GM12878 (cell line): ENCODE results near the gene GFAP. TPM values are rescaled to one million over a fixed set of nuclear protein-coding genes. Genes with fewer than 3 reads are reported as not detected.

ENCODE experiments used
- ATAC-seq: fragments of 200-7000 bp; cut with Tn5 transposase; 3 replicates; pipeline ENCODE4 v1.9.1; 2020; ENCODE audit warnings: mild to moderate bottlenecking, moderate library complexity
- BruUV-seq: library from RNA; stranded (reverse); fragments of 400-500 nt; replicated peaks from 2 replicates; lab custom pipeline; 2021; lab: Mats Ljungman, UMichigan
- CTCF ChIA-PET: fragments of 300-600 bp; sonication (Branson Sonifier 250); formaldehyde crosslinking; extraction: SDS; loops from one replicate; lab custom pipeline; 2021; ENCODE audit warnings: inconsistent platforms; lab: Yijun Ruan, JAX
- POLR2A ChIA-PET: fragments of 350-600 bp; formaldehyde crosslinking; extraction: SDS; loops from one replicate; lab custom pipeline; 2021; ENCODE audit warnings: inconsistent platforms; lab: Charles Lee
- RAD21 ChIA-PET: fragments of 300-600 bp; sonication (Branson Sonifier 250); formaldehyde crosslinking; loops from one replicate; lab custom pipeline; 2023; ENCODE audit warnings: antibody characterized with exemption; ENCODE audit not compliant: unreplicated experiment; lab: Charles Lee
- SMC1A ChIA-PET: fragments of 300-600 bp; sonication (Branson Sonifier 250); formaldehyde crosslinking; loops from one replicate; lab custom pipeline; 2023; ENCODE audit not compliant: unreplicated experiment, uncharacterized antibody; lab: Charles Lee
- DNase-seq: peaks from one replicate; pipeline ENCODE4 v3.0.0-alpha.2; 2011; ENCODE audit warnings: low read depth, low spot score
- FAIRE-seq: peaks from 3 replicates; lab custom pipeline; 2011; peaks lifted over from hg19 to GRCh38; lab: Jason Lieb, UNC
- H2AFZ ChIP-seq: 2 replicates; pipeline ENCODE4 v1.6.0; 2011; ENCODE audit warnings: low read depth, low read length, control low read depth; ENCODE audit not compliant: control insufficient read depth
- H3K27ac ChIP-seq: 2 replicates; pipeline ENCODE4 v1.5.1; 2011; ENCODE audit warnings: control low read depth; ENCODE audit not compliant: control insufficient read depth, insufficient read depth
- H3K27me3 ChIP-seq, 2 experiments: replicated peaks in 1 of 2; 2 replicates each; pipeline versions ENCODE4 v1.6.0 to v1.6.1; 2011; ENCODE audit warnings: low read length in 1 of 2; ENCODE audit not compliant: control insufficient read depth in 2 of 2, insufficient read depth in 2 of 2
- H3K36me3 ChIP-seq, 2 experiments: 2 replicates each; pipeline ENCODE4 v1.5.1; 2011; ENCODE audit warnings: low read length in 1 of 2; ENCODE audit not compliant: control insufficient read depth in 2 of 2, insufficient read depth in 2 of 2
- H3K4me1 ChIP-seq: 2 replicates; pipeline ENCODE4 v1.6.1; 2011; ENCODE audit warnings: mild to moderate bottlenecking, low read length, moderate library complexity, mixed read lengths; ENCODE audit not compliant: control insufficient read depth, insufficient read depth
- H3K4me2 ChIP-seq: 2 replicates; pipeline ENCODE4 v1.6.0; 2011; ENCODE audit warnings: control low read depth; ENCODE audit not compliant: control insufficient read depth, insufficient read depth
- H3K4me3 ChIP-seq: fragments of 200-600 bp; sonication (generic); 2 replicates; pipeline ENCODE4 v1.5.1; 2016
- H3K79me2 ChIP-seq: 2 replicates; pipeline ENCODE4 v1.6.0; 2011; ENCODE audit warnings: low read length; ENCODE audit not compliant: control insufficient read depth, insufficient read depth
- H3K9ac ChIP-seq: 2 replicates; pipeline ENCODE4 v1.8.0; 2011; ENCODE audit warnings: low read length, control low read depth, mixed read lengths; ENCODE audit not compliant: control insufficient read depth, insufficient read depth
- H3K9me3 ChIP-seq: replicated peaks from 3 replicates; pipeline ENCODE4 v1.5.1; 2011; ENCODE audit warnings: mild to moderate bottlenecking, low read length; ENCODE audit not compliant: control insufficient read depth, insufficient read depth
- H4K20me1 ChIP-seq: 2 replicates; pipeline ENCODE4 v1.6.0; 2011; ENCODE audit not compliant: control insufficient read depth, insufficient read depth
- CBX5 ChIP-seq: sonication (generic); IDR thresholded peaks from 2 replicates; pipeline ENCODE4 v1.6.1; 2016; ENCODE audit warnings: low read depth, moderate library complexity, mild to moderate bottlenecking, inconsistent platforms
- CREB1 ChIP-seq: IDR thresholded peaks from 2 replicates; pipeline ENCODE4 v1.6.1; 2012; ENCODE audit warnings: low read depth, mild to moderate bottlenecking, inconsistent platforms
- ESRRA ChIP-seq: IDR thresholded peaks from 2 replicates; pipeline ENCODE4 v1.6.1; 2012; ENCODE audit warnings: mild to moderate bottlenecking, low read length, improper control_type of control experiment
- KDM1A ChIP-seq: fragments of 200-600 bp; sonication (generic); IDR thresholded peaks from 2 replicates; pipeline ENCODE4 v1.6.1; 2016; ENCODE audit warnings: borderline replicate concordance
- KLF5 ChIP-seq: fragments of 450-650 bp; IDR thresholded peaks from 2 replicates; pipeline ENCODE4 v1.6.1; 2014; ENCODE audit warnings: mild to moderate bottlenecking; ENCODE audit not compliant: partially characterized antibody
- NFYB ChIP-seq: IDR thresholded peaks from 2 replicates; pipeline ENCODE4 v1.6.1; 2011; ENCODE audit warnings: low read depth, mild to moderate bottlenecking, low read length, improper control_type of control experiment, moderate library complexity; ENCODE audit not compliant: insufficient read depth
- RBBP5 ChIP-seq: fragments of 200-600 bp; sonication (generic); conservative IDR thresholded peaks from 2 replicates; pipeline ENCODE4 v1.6.1; 2016
- TAF1 ChIP-seq: IDR thresholded peaks from 2 replicates; pipeline ENCODE4 v1.6.1; 2011; ENCODE audit warnings: mild to moderate bottlenecking, low read depth, low read length, borderline replicate concordance
- TCF12 ChIP-seq: IDR thresholded peaks from 2 replicates; pipeline ENCODE4 v1.6.1; 2011; ENCODE audit warnings: low read depth, mild to moderate bottlenecking, low read length
- YY1 ChIP-seq: IDR thresholded peaks from 2 replicates; pipeline ENCODE4 v1.6.1; 2011; ENCODE audit warnings: low read depth, mild to moderate bottlenecking, low read length
- WGBS: methylation state at CpG from one replicate; pipeline ENCODE4 v1.1.6; 2016; ENCODE audit warnings: low lambda C conversion rate; ENCODE audit not compliant: insufficient replicate concordance, insufficient coverage; ENCODE audit errors: missing lambda C conversion rate; 5-methylcytosine and 5-hydroxymethylcytosine counted together
- in situ Hi-C: fragments of 300-500 bp; cut with MboI; formaldehyde crosslinking; loops from 9 replicates; pipeline ENCODE4 v1.14.3; 2018; ENCODE audit warnings: mixed read lengths
- intact Hi-C: fragments of 100-400 bp; cut with micrococcal nuclease; formaldehyde crosslinking; loops from one replicate; pipeline ENCODE4 v1.14.2; 2022; ENCODE audit not compliant: unreplicated experiment
- polyA plus RNA-seq, 11 experiments: library from polyadenylated mRNA; depleted of rRNA in 4 of 11; unstranded in 6 of 11; stranded (reverse) in 5 of 11; fragments of >200 nt; fragmentation: Nextera tagmentation in 4 of 11; fragmentation: Illumina TruSeq in 1 of 11; extraction: Ambion mirVana in 4 of 11; extraction: Trizol in 1 of 11; gene quantifications; 1 replicate in 1 of 11; 2 replicates in 10 of 11; pipeline versions ENCODE4 v1.2.1 to v1.2.3, GENCODE V29; 2011 to 2016; ENCODE audit warnings: inconsistent platforms in 2 of 11, missing spikeins in 2 of 11, low read depth in 1 of 11
- total RNA-seq, 4 experiments: library from RNA; depleted of rRNA in 3 of 4; stranded (reverse); fragments of >200 nt in 3 of 4; fragmentation: Illumina TruSeq in 1 of 4; extraction: Trizol in 1 of 4; gene quantifications; 2 replicates each; pipeline versions ENCODE4 v1.2.1 to v1.2.3, GENCODE V29; 2013 to 2021
- TF ChIP-seq, protein P1 (sequence below): fragments of 450-650 bp; formaldehyde crosslinking; IDR thresholded peaks from 2 replicates; pipeline ENCODE4 v1.4.0; 2020; ENCODE audit warnings: mild to moderate bottlenecking, moderate library complexity

GFAP gene
- total and polyA plus RNA-seq, 10 of the 15 experiments (the other 5 are each of a cell fraction or from before 2014, with no cell fraction given): 0.04 to 0.25 TPM; not detected in 8

- ChIA-PET RAD21 (interaction anchor here (0.7 kb wide), 1 partner anchor 248 kb away, joined by 3 read pairs; no protein-coding TSS in a partner anchor), SMC1A (interaction anchor here (1.1 to 6.5 kb wide), 2 partner anchors 17 to 104 kb away, joined by 3 to 90 read pairs; a partner anchor contains a TSS), CTCF (interaction anchor here (1.4 to 6.9 kb wide), 3 partner anchors 103 to 214 kb away, joined by 6 to 156 read pairs (median 82); partner anchors contain the start of genes ACBD4 and PLCD3), POLR2A (interaction anchor here (0.6 kb wide), 1 partner anchor 10 kb away, joined by 4 read pairs; no protein-coding TSS in a partner anchor)
- in situ Hi-C loops (no loop called here), intact Hi-C loops (no loop called here)
- DNase-seq (no peak), ATAC-seq (no peak)
- Histone ChIP-seq H3K4me2 (no peak overlapping the region), H3K9ac (no peak overlapping the region), H3K9me3 (no peaks in the 10 kb centered on the region), H3K4me1 (peaks cover 12% of the 10 kb centered on the region), H3K27ac (no peak overlapping the region), H3K27me3 (peaks cover 0 to 3% of the 10 kb centered on the region in 2 experiments; a peak in 3 of 4 replicates), H2AFZ (no peak overlapping the region), H3K4me3 (no peak overlapping the region)
- BruUV-seq: no TSS peak
- 63% methylated on average over 10 of the region's 10 CpGs for WGBS
- TF ChIP-seq NFYB (no peak), YY1 (no peak)
- TF ChIP-seq, all 136 proteins: peak for 0
- Histone ChIP-seq H3K79me2 (no peaks in the 10 kb centered on the region), H3K36me3 (no peaks in the 10 kb centered on the region), H4K20me1 (no peaks in the 10 kb centered on the region)
- no peak for FAIRE-seq
These were observed 1.5 kb upstream of the GFAP start for GRCh38 chr17:44916781-44917241.

- DNase-seq (no peak), FAIRE-seq (no peak), ATAC-seq (no peak)
- ChIA-PET POLR2A (interaction anchor here (0.6 kb wide), 1 partner anchor 11 kb away, joined by 4 read pairs; no protein-coding TSS in a partner anchor), SMC1A (interaction anchor here (1.0 kb wide), 1 partner anchor 17 kb away, joined by 3 read pairs; the partner anchor contains the start of gene EFTUD2), RAD21 (interaction anchor here (0.7 kb wide), 1 partner anchor 247 kb away, joined by 3 read pairs; no protein-coding TSS in a partner anchor), CTCF (interaction anchor here (0.6 to 1.0 kb wide), 2 partner anchors 105 to 106 kb away, joined by 3 read pairs; no protein-coding TSS in a partner anchor)
- intact Hi-C loops (no loop called here), in situ Hi-C loops (no loop called here)
- no TSS peak for BruUV-seq
- Histone ChIP-seq H3K27ac (no peak overlapping the region), H4K20me1 (no peaks in the 10 kb centered on the region), H3K9me3 (no peaks in the 10 kb centered on the region), H3K27me3 (peaks cover 0 to 2% of the 10 kb centered on the region in 2 experiments; a peak in 3 of 4 replicates), H3K79me2 (no peaks in the 10 kb centered on the region), H3K9ac (no peak overlapping the region), H3K4me3 (no peak overlapping the region), H2AFZ (no peak overlapping the region), H3K4me1 (peaks cover 14% of the 10 kb centered on the region), H3K36me3 (no peaks in the 10 kb centered on the region), H3K4me2 (no peak overlapping the region)
- 47% methylated on average over 11 of the region's 11 CpGs for WGBS
- no peak for TF ChIP-seq KDM1A
- TF ChIP-seq RBBP5: no peak
- TF ChIP-seq, protein P1, sequence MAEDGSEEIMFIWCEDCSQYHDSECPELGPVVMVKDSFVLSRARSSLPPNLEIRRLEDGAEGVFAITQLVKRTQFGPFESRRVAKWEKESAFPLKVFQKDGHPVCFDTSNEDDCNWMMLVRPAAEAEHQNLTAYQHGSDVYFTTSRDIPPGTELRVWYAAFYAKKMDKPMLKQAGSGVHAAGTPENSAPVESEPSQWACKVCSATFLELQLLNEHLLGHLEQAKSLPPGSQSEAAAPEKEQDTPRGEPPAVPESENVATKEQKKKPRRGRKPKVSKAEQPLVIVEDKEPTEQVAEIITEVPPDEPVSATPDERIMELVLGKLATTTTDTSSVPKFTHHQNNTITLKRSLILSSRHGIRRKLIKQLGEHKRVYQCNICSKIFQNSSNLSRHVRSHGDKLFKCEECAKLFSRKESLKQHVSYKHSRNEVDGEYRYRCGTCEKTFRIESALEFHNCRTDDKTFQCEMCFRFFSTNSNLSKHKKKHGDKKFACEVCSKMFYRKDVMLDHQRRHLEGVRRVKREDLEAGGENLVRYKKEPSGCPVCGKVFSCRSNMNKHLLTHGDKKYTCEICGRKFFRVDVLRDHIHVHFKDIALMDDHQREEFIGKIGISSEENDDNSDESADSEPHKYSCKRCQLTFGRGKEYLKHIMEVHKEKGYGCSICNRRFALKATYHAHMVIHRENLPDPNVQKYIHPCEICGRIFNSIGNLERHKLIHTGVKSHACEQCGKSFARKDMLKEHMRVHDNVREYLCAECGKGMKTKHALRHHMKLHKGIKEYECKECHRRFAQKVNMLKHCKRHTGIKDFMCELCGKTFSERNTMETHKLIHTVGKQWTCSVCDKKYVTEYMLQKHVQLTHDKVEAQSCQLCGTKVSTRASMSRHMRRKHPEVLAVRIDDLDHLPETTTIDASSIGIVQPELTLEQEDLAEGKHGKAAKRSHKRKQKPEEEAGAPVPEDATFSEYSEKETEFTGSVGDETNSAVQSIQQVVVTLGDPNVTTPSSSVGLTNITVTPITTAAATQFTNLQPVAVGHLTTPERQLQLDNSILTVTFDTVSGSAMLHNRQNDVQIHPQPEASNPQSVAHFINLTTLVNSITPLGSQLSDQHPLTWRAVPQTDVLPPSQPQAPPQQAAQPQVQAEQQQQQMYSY (CRISPR knock-in tag): no peak
- TF ChIP-seq ESRRA: no peak
- no peak for TF ChIP-seq KLF5
- no peak for TF ChIP-seq TCF12
- TF ChIP-seq TAF1: no peak
- TF ChIP-seq CBX5: no peak
- no peak for TF ChIP-seq CREB1
These were observed 821 bp upstream of the GFAP start for GRCh38 chr17:44915862-44916780.
